ENCODE measurements around the gene GMDS. TPM values are rescaled to one million over a fixed set of nuclear protein-coding genes. Genes with fewer than 3 reads are reported as not detected.

Gene GMDS
- total RNA-seq, 4 donors from 2014 or later = 197 to 375 (median 215) TPM

- Histone ChIP-seq H3K4me1 (no peaks in the 10 kb centered on the region), H3K4me3 (no peak overlapping the region), H3K27me3 (no peaks in the 10 kb centered on the region), H3K9me3 (no peaks in the 10 kb centered on the region), H3K36me3 (no peaks in the 10 kb centered on the region), H3K27ac (no peak overlapping the region)
- TF ChIP-seq POLR2A (IDR thresholded peaks at IDR 0.05) = no peak
- TF ChIP-seq, protein P1, sequence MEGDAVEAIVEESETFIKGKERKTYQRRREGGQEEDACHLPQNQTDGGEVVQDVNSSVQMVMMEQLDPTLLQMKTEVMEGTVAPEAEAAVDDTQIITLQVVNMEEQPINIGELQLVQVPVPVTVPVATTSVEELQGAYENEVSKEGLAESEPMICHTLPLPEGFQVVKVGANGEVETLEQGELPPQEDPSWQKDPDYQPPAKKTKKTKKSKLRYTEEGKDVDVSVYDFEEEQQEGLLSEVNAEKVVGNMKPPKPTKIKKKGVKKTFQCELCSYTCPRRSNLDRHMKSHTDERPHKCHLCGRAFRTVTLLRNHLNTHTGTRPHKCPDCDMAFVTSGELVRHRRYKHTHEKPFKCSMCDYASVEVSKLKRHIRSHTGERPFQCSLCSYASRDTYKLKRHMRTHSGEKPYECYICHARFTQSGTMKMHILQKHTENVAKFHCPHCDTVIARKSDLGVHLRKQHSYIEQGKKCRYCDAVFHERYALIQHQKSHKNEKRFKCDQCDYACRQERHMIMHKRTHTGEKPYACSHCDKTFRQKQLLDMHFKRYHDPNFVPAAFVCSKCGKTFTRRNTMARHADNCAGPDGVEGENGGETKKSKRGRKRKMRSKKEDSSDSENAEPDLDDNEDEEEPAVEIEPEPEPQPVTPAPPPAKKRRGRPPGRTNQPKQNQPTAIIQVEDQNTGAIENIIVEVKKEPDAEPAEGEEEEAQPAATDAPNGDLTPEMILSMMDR (IDR thresholded peaks at IDR 0.05) = no peak
- no peak for DNase-seq
Observed at GRCh38 chr6:2147766-2148448, 97.5 kb downstream of the GMDS start.

DNA sequence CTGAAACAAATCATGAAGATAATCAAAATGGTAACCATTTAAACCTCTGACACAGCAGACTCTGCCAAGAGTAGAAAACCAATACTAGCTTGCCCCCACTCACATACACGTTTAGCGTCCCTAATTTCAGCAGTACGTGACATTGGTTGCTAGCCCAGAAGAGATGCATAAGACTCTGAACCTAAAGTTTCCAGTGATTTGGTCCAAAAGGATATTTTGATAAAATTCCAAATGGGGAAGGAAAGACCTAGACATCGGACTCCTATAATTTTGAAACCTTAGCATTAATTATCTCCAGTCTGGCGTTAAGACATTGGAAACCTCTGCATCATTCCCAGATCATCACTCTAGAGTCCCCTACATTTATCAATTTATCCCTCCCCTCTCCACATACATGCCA lies 98.1 kb downstream of the GMDS start:
- H3K9me3 ChIP-seq = no peaks in the 10 kb centered on the region
- no peak for TF ChIP-seq POLR2A (IDR thresholded peaks at IDR 0.05)
- TF ChIP-seq, protein P1 (IDR thresholded peaks at IDR 0.05) = no peak

GRCh38 chr6:2144210-2144609 lies 101.2 kb downstream of the GMDS start:
- DNase-seq = no peak
- no peak overlapping the region for H3K27ac ChIP-seq
- TF ChIP-seq, protein P1 (IDR thresholded peaks at IDR 0.05) = no peak
- TF ChIP-seq POLR2A (IDR thresholded peaks at IDR 0.05) = no peak
- no peaks in the 10 kb centered on the region for H3K4me1 ChIP-seq
- no peaks in the 10 kb centered on the region for H3K36me3 ChIP-seq
- H3K9me3 ChIP-seq = no peaks in the 10 kb centered on the region
- H3K4me3 ChIP-seq = no peak overlapping the region
- no peaks in the 10 kb centered on the region for H3K27me3 ChIP-seq

More for the DNA sequence above, 98.1 kb downstream of the GMDS start:
- no peak for DNase-seq
- no peak overlapping the region for H3K4me3 ChIP-seq
- no peaks in the 10 kb centered on the region for H3K4me1 ChIP-seq
- H3K27me3 ChIP-seq = no peaks in the 10 kb centered on the region
- no peak overlapping the region for H3K27ac ChIP-seq
- no peaks in the 10 kb centered on the region for H3K36me3 ChIP-seq

DNA sequence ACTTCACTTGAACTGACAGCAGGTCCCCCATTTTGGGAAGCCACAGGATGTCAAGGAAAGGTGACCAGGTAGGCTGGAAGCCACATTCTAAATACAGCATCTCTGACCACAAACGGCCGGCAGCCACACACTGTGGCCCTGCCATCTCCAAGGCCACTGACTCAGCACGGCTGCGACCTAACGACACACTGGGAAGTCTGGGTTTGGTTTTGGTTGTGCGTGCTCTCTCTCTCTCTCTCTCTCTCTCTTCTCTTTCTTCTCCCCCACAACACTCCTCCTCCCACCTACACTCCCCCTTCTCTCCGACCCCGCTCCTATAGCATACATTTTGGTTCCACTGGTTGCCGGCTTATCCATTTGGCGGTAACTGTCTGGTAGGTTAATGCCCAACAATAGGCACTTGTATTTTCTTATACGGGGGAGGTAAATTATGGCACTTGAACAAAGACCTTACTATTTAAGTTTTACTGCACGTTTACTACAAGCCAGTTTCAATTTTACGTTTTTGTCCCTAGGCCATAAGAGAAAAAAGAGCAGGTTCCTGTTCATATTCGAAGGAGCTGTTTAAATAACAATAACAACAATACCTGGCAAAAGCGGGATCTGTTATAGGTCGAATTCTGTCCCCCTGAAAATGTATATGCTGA lies 103.6 kb downstream of the GMDS start:
- Histone ChIP-seq H3K27me3 (no peaks in the 10 kb centered on the region), H3K4me3 (no peak overlapping the region), H3K4me1 (peaks cover 0 to under 1% (median 0%) of the 10 kb centered on the region in 4 donors), H3K9me3 (no peaks in the 10 kb centered on the region), H3K27ac (no peak overlapping the region), H3K36me3 (no peaks in the 10 kb centered on the region)
- DNase-seq = no peak
- TF ChIP-seq POLR2A (IDR thresholded peaks at IDR 0.05) = no peak
- TF ChIP-seq, protein P1 (IDR thresholded peaks at IDR 0.05) = no peak

DNA sequence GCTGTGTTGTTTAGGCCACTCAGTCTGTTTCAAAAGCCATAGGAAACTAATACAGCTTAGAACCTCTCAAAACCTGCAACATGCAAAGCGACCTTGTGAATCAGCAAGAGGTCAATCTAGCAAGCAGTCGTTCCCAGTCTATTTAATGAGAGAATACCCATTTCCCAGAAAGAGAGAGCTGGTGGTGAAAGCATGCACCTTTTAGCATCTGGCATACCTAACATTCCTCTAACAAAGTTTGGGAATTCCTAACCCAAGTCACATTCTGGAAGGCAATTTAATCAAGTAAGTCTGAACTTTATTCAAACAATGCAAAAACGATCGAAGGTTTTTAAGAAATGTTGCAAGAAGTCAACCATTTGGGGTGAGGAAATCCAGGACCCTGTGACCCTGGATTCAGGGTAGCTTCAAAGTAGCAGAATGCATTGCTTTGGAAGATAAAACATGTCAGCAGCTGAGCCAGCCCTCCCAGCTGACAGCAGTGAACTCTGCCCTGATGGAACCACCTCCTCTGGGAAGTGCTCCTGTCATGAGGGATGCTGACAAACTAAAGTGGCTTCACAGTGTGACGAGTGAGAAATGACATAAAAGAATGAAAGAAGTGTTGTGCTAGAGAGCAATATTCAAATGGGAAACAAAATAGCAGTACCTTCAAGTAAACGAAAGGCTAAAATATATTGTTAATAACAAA lies 104.8 kb downstream of the GMDS start:
- DNase-seq = peak in 1 of 3 donors; percentile 59
- no peak for TF ChIP-seq POLR2A (IDR thresholded peaks at IDR 0.05)
- TF ChIP-seq, protein P1 (IDR thresholded peaks at IDR 0.05) = no peak

More for the DNA sequence above, 104.8 kb downstream of the GMDS start:
- peaks cover 0 to 7% (median 0%) of the 10 kb centered on the region in 4 donors for H3K4me1 ChIP-seq
- no peaks in the 10 kb centered on the region for H3K9me3 ChIP-seq
- H3K27ac ChIP-seq = no peak overlapping the region
- H3K4me3 ChIP-seq = no peak overlapping the region
- H3K36me3 ChIP-seq = no peaks in the 10 kb centered on the region
- no peaks in the 10 kb centered on the region for H3K27me3 ChIP-seq

Data from Peyer's patch (tissue), 4 donors.